Measurements from ENCODE around the gene MTMR3.
"Not testable (repeated sequence)": the region's sequence is repeated elsewhere in the genome, so short reads cannot be mapped to it uniquely, and the experiment has no call there.

MTMR3 gene

DNA sequence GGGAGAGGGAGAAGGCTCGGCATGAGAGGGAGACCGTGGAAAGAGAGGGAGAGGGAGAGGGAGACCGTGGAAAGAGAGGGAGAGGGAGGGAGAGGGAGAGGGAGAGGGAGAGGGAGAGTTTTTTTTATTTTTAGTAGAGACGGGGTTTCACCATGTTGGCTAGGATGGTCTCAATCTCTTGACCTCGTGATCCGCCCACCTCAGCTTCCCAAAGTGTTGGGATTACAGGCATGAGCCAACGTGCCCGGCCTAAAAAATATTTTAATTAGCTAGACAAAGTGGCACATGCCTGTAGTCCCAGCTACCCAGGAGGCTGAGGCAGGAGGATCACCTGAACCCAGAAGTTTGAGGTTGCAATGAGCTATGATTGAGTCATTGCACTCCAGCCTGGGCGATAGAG lies 23.9 kb upstream of the MTMR3 start:
- not testable (repeated sequence) for H3K4me3 Mint-ChIP-seq, DNase-seq, H3K27me3 Mint-ChIP-seq, H3K27ac Mint-ChIP-seq, H3K4me1 Mint-ChIP-seq, ATAC-seq, H3K9me3 Mint-ChIP-seq

DNA sequence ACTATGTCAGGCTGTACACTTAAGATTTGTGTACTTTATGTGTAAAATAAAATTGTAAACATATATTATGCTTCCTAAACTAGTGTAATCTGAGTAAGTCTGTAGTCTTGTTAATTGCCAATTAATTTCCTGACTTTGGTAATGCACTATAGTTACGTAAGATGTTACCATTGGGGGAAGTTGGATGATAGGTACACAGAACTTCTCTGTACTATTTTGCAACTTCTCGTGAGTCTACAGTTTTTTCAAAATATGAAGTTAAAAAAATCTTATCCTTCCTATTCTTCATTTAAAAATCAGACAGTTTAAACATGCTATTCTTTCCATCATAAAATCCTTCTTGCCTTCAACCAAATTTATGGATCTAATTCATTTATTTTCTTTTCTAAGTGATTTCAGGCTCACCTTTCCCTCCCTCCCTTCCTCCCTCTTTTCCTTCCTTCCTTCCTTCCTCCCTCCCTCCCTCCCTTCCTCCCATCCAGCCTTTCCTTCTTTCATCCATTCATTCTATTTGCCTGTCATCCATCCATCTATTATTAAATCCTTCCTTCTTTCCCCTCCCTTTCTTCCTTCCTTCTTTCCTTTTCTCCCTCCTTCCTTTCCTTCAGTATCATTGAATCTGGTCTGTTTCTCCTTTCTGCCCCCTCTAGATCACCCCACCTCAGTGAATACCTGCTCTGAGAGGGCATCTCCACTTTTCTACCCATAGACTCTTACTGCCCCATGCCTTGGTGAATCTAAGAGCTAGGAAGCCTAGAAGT lies 22.8 kb upstream of the MTMR3 start:
- Mint-ChIP-seq H3K27me3 (no peaks in the 10 kb centered on the region), H3K9me3 (no peaks in the 10 kb centered on the region), H3K27ac (peak overlapping the region in 1 of 2 donors; percentile 2), H3K4me1 (no peaks in the 10 kb centered on the region), H3K4me3 (no peak overlapping the region)
- no peak for ATAC-seq
- no peak for DNase-seq

GRCh38 chr22:29861672-29862297 lies 21.2 kb upstream of the MTMR3 start:
- DNase-seq (no peak), ATAC-seq (no peak)
- H3K27ac Mint-ChIP-seq: no peak overlapping the region
- H3K4me3 Mint-ChIP-seq: no peak overlapping the region
- H3K27me3 Mint-ChIP-seq: no peaks in the 10 kb centered on the region
- no peaks in the 10 kb centered on the region for H3K4me1 Mint-ChIP-seq
- no peaks in the 10 kb centered on the region for H3K9me3 Mint-ChIP-seq

- ATAC-seq, H3K9me3 Mint-ChIP-seq, H3K27ac Mint-ChIP-seq, H3K4me1 Mint-ChIP-seq, H3K4me3 Mint-ChIP-seq, DNase-seq: not testable (repeated sequence)
- peaks cover 10% of the 10 kb centered on the region for H3K27me3 Mint-ChIP-seq
Measured at GRCh38 chr22:29865572-29865971, 17.4 kb upstream of the MTMR3 start.

DNA sequence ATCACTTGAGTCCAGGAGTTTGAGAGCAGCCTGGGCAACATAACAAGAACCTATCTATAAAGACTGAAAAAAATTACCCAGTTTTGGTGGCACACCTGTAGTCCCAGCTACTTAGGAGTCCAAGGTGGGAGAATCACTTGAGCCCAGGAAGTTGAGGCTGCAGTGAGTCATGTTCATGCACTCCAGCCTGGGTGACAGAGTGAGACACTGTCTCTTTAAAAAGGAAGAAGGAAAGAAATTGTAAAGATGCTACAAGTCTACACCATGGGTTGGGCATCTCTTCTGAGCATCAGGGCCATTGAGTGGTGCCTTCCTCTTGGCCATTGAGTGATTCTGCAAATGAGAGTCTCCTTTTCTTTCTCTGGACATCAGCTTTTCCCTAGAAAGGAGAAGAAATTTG lies 15.7 kb upstream of the MTMR3 start:
- no peak for DNase-seq
- Mint-ChIP-seq H3K27ac (peak overlapping the region in 1 of 2 donors; percentile 34), H3K4me1 (peaks cover 6% of the 10 kb centered on the region), H3K27me3 (peaks cover 10% of the 10 kb centered on the region), H3K4me3 (no peak overlapping the region), H3K9me3 (no peaks in the 10 kb centered on the region)
- ATAC-seq: no peak

- Mint-ChIP-seq H3K9me3 (no peaks in the 10 kb centered on the region), H3K4me3 (no peak overlapping the region), H3K4me1 (peaks cover 6% of the 10 kb centered on the region)
Measured at GRCh38 chr22:29867851-29868250, 15.1 kb upstream of the MTMR3 start.

GRCh38 chr22:29870574-29870973 lies 12.4 kb upstream of the MTMR3 start:
- no peaks in the 10 kb centered on the region for H3K9me3 Mint-ChIP-seq
- H3K27ac Mint-ChIP-seq: no peak overlapping the region
- peak; percentile 87 for ATAC-seq
- no peak overlapping the region for H3K4me3 Mint-ChIP-seq
- peaks cover 6% of the 10 kb centered on the region for H3K4me1 Mint-ChIP-seq
- peaks cover 10% of the 10 kb centered on the region for H3K27me3 Mint-ChIP-seq
- peak in 1 of 2 donors; percentile 15 for DNase-seq

More at GRCh38 chr22:29867851-29868250, 15.1 kb upstream of the MTMR3 start:
- Mint-ChIP-seq H3K27me3 (peaks cover 10% of the 10 kb centered on the region), H3K27ac (no peak overlapping the region)
- ATAC-seq: no peak
- DNase-seq: no peak

DNA sequence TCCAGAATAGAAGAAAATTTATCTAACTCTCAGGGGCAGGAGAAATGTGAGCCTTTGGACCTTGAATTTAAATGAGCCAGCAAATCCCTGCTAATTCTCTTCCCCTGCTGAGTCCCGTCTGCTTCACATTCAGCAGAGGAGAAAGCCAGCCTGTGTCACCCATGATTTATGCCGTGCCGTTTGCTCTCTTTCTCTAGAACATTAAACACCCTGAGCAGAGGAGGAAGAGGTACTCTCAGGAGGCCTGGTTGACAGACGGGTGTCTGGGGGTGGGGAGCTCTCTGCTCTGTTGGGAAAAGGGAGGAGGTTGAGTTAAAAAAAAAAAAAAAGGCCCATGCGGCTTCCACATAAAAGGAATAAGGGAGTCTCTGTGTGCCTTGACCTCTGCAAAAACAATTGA lies 11.3 kb upstream of the MTMR3 start:
- Mint-ChIP-seq H3K4me3 (no peak overlapping the region), H3K27me3 (peaks cover 10% of the 10 kb centered on the region), H3K4me1 (peaks cover 6% of the 10 kb centered on the region), H3K27ac (no peak overlapping the region), H3K9me3 (no peaks in the 10 kb centered on the region)
- no peak for ATAC-seq
- DNase-seq: no peak

GRCh38 chr22:29872144-29872893 lies 10.7 kb upstream of the MTMR3 start:
- Mint-ChIP-seq H3K27me3 (peaks cover 10% of the 10 kb centered on the region), H3K27ac (no peak overlapping the region), H3K4me1 (peaks cover 6% of the 10 kb centered on the region), H3K4me3 (no peak overlapping the region), H3K9me3 (no peaks in the 10 kb centered on the region)
- no peak for ATAC-seq
- DNase-seq: no peak

DNA sequence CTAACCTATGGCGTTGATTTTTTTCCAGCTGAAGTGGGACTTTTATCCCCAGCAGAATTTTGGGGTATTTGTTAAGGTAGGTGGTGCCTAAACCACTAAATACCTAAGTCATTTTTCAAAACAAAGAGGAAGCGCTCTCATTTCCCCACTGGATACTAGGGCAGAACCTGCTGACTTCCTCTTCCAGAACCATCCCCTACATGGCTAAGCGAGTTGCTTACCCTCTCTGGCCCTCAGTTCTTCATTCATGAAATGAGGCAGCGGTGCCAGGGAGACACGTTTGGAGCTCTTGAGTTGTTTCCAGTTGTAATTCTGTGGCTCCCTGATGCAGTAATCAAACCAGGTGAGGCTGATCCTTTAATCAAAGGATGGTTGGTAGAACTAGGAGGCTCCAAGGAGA lies 10.0 kb upstream of the MTMR3 start:
- ATAC-seq (no peak), DNase-seq (no peak)
- peaks cover 5% of the 10 kb centered on the region for H3K27me3 Mint-ChIP-seq
- no peak overlapping the region for H3K4me3 Mint-ChIP-seq
- no peak overlapping the region for H3K27ac Mint-ChIP-seq
- H3K4me1 Mint-ChIP-seq: peaks cover 6% of the 10 kb centered on the region
- no peaks in the 10 kb centered on the region for H3K9me3 Mint-ChIP-seq

DNA sequence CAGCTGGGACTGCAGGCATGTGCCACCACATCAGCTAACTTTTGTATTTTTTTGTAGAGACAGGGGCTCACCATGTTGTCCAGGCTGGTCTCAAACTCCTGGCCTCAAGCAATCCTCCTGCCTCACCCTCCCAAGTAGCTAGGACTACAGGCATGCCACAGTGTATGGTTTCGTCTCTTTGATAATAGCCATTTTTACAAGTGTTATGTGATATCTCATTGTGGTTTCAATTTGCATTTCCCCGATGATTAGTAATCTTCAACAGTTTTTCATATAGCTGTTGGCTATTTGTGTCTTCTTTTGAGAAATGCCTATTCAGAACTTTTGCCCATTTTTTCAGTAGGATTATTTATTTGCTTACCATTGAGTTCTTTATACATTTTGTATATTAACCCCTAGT lies 9.0 kb upstream of the MTMR3 start:
- DNase-seq (no peak), ATAC-seq (no peak)
- Mint-ChIP-seq H3K27me3 (no peaks in the 10 kb centered on the region), H3K4me1 (peaks cover 6% of the 10 kb centered on the region), H3K27ac (no peak overlapping the region), H3K4me3 (no peak overlapping the region), H3K9me3 (no peaks in the 10 kb centered on the region)

GRCh38 chr22:29877620-29878019 lies 5.4 kb upstream of the MTMR3 start:
- no peak for ATAC-seq
- Mint-ChIP-seq H3K4me3 (no peak overlapping the region), H3K9me3 (no peaks in the 10 kb centered on the region), H3K4me1 (no peaks in the 10 kb centered on the region), H3K27ac (no peak overlapping the region), H3K27me3 (no peaks in the 10 kb centered on the region)
- no peak for DNase-seq

DNA sequence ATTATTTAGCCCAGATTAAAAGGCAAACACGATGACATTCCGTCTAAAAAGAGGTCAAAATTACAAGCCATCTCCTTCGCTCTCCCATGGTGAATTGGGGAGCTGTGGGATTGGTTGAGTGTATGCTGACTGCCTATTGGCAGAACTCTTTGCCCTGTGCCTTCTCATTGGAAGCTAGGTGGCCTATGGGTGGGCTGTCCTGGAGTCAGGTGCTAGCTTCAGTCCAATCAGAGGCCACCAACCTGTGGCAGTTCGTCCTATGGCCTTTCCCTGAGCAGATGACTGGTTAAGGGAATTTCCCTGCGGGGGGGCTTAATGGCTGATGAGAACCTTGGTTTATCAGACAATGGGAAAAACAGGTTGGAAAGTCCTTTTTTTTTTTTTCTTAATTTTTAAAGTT lies 3.2 kb upstream of the MTMR3 start:
- Mint-ChIP-seq H3K27me3 (no peaks in the 10 kb centered on the region), H3K4me3 (no peak overlapping the region), H3K27ac (peak overlapping the region in 1 of 2 donors; percentile 31), H3K9me3 (no peaks in the 10 kb centered on the region), H3K4me1 (no peaks in the 10 kb centered on the region)
- peak in 1 of 2 donors; percentile 23 for DNase-seq
- no peak for ATAC-seq

DNA sequence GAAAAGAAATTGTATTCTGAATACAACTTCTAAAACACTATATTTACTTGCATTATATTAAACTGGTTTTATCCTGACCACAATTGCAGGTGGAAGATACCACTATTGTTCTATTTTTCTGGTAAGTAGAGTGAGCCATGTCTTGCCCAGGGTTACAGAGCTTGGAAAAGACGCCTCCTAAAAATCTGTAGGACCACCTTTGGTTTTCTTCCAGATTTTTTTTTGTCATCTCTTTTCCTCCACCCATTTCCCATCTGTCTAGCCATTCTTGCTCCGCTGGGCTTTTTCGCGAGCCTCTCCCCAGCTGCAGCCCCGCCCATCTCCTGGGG lies 294 bp upstream of the MTMR3 start:
- no peaks in the 10 kb centered on the region for H3K4me1 Mint-ChIP-seq
- DNase-seq: no peak
- no peaks in the 10 kb centered on the region for H3K27me3 Mint-ChIP-seq
- no peak for ATAC-seq
- no peaks in the 10 kb centered on the region for H3K9me3 Mint-ChIP-seq
- H3K4me3 Mint-ChIP-seq: peak overlapping the region; percentile 89 to 93
- H3K27ac Mint-ChIP-seq: no peak overlapping the region

DNA sequence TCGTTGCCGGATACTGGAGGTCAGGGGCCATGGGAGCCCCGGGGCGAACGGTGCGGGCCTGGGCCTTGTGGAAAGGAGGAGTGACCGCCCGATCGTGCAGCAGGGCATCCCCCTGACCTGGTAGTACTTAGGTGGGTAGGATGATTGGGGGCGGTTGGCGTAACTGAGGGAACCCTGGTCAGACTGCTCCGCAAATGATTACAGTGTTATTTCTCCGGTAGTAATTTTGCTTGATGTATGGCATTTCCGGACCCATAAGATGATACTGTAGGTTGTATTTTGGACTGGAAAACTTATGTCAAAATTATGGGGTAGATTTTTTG lies 762 bp downstream of the MTMR3 start:
- no peaks in the 10 kb centered on the region for H3K9me3 Mint-ChIP-seq

GRCh38 chr22:29885610-29886009 lies 2.6 kb downstream of the MTMR3 start:
- H3K27me3 Mint-ChIP-seq: no peaks in the 10 kb centered on the region
- ATAC-seq (no peak), DNase-seq (no peak)
- no peak overlapping the region for H3K4me3 Mint-ChIP-seq
- no peak overlapping the region for H3K27ac Mint-ChIP-seq
- H3K9me3 Mint-ChIP-seq: no peaks in the 10 kb centered on the region
- peaks cover 3% of the 10 kb centered on the region for H3K4me1 Mint-ChIP-seq

More for the DNA sequence above, 762 bp downstream of the MTMR3 start:
- Mint-ChIP-seq H3K4me1 (no peaks in the 10 kb centered on the region), H3K27me3 (no peaks in the 10 kb centered on the region), H3K4me3 (peak overlapping the region; percentile 89 to 93), H3K27ac (peak overlapping the region; percentile 86 to 97)
- ATAC-seq: peak; percentile 33
- peak in 1 of 2 donors; percentile 54 for DNase-seq
